Uterus (tissue), 2 donors: ENCODE measurements around the gene CEP55.

Source experiments
- CTCF ChIP-seq, 4 experiments: fragments of 200-600 bp in 2 of 4; fragments of 450-650 bp in 2 of 4; sonication (generic) in 2 of 4; IDR thresholded peaks; one replicate each; pipeline ENCODE4 v1.5.1; 2016 to 2019; ENCODE audit warnings: antibody characterized with exemption in 4 of 4, mild to moderate bottlenecking in 2 of 4, moderate library complexity in 1 of 4
- POLR2A ChIP-seq, 2 donors: fragments of 450-650 bp; IDR thresholded peaks; one replicate each; pipeline ENCODE4 v1.6.1; 2016; ENCODE audit warnings: antibody characterized with exemption in 2 of 2, mild to moderate bottlenecking in 1 of 2, moderate library complexity in 1 of 2

DNA sequence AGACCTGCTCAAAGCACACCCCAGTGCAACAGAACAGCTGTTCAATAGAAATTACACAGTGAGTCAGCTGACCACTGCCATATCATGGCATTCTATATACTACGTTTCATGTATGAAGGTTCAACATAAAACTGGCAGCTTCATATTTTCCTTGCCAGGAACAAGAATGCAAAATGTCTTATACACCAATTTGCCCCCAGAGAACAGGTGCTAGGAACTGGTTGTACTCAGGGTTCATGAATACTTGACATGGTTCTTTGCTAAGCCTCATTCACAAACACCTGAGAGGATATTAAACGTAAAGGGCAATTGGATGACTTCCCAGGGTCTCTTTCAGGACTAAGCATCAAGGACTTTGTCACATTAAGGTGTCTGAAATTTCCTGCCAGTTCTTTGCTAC lies 21.2 kb upstream of the CEP55 start:
- no peak for TF ChIP-seq CTCF (IDR thresholded peaks at IDR 0.05)
- TF ChIP-seq POLR2A (IDR thresholded peaks at IDR 0.05) = no peak
